OCI-LY7 (cell line): ENCODE data around the gene LIG3. TPM values are rescaled to one million over a fixed set of nuclear protein-coding genes. Genes with fewer than 3 reads are reported as not detected.
"Not testable (repeated sequence)": the region's sequence is repeated elsewhere in the genome, so short reads cannot be mapped to it uniquely, and the experiment has no call there.

Source experiments
- BruUV-seq: library from RNA; stranded (reverse); fragments of 400-500 nt; replicated peaks from 2 replicates; lab custom pipeline; 2021; lab: Mats Ljungman, UMichigan
- CTCF ChIA-PET: fragments of 300-600 bp; sonication (Branson Sonifier 250); formaldehyde crosslinking; loops from one replicate; lab custom pipeline; 2022; ENCODE audit warnings: antibody characterized with exemption; ENCODE audit not compliant: unreplicated experiment; lab: Charles Lee
- POLR2A ChIA-PET: fragments of 300-600 bp; sonication (Branson Sonifier 250); formaldehyde crosslinking; loops from one replicate; lab custom pipeline; 2022; ENCODE audit warnings: antibody characterized with exemption; lab: Charles Lee
- DNase-seq: peaks from one replicate; pipeline ENCODE4 v3.0.0-alpha.2; 2015; ENCODE audit warnings: low spot score
- H2AFZ ChIP-seq: fragments of 200-600 bp; sonication (generic), shearing (Covaris generic); 2 replicates; pipeline ENCODE4 v1.6.1; 2014; ENCODE audit warnings: mild to moderate bottlenecking, antibody characterized with exemption, low read length, moderate library complexity
- H3K27ac ChIP-seq: fragments of 200-600 bp; sonication (generic); 2 replicates; pipeline ENCODE4 v1.5.1; 2014; ENCODE audit warnings: mixed run types, low read depth, mild to moderate bottlenecking, moderate library complexity, low read length, inconsistent platforms; ENCODE audit not compliant: poor library complexity, severe bottlenecking
- H3K36me3 ChIP-seq: fragments of 200-600 bp; sonication (generic); 2 replicates; pipeline ENCODE4 v1.6.1; 2014; ENCODE audit warnings: mild to moderate bottlenecking, antibody characterized with exemption, low read length, moderate library complexity, mixed read lengths; ENCODE audit not compliant: insufficient read depth
- H3K4me1 ChIP-seq: fragments of 200-600 bp; sonication (generic); 2 replicates; pipeline ENCODE4 v1.5.1; 2014; ENCODE audit warnings: mild to moderate bottlenecking, low read length; ENCODE audit not compliant: insufficient read depth, poor library complexity, severe bottlenecking
- H3K4me2 ChIP-seq: fragments of 200-600 bp; sonication (generic); 2 replicates; pipeline ENCODE4 v1.6.1; 2014; ENCODE audit warnings: mild to moderate bottlenecking, low read length
- H3K4me3 ChIP-seq: fragments of 200-600 bp; sonication (generic); 2 replicates; pipeline ENCODE4 v1.5.1; 2014; ENCODE audit warnings: mild to moderate bottlenecking, low read depth, low read length; ENCODE audit not compliant: poor library complexity, severe bottlenecking
- H3K79me2 ChIP-seq: fragments of 200-600 bp; sonication (generic); 2 replicates; pipeline ENCODE4 v1.6.1; 2016; ENCODE audit warnings: low read depth, mild to moderate bottlenecking, low read length, moderate library complexity, mixed read lengths; ENCODE audit not compliant: insufficient read depth
- H3K9me2 ChIP-seq: fragments of 200-600 bp; sonication (generic); 2 replicates; pipeline ENCODE4 v1.6.1; 2016; ENCODE audit warnings: mild to moderate bottlenecking, low read length, mixed read lengths; ENCODE audit not compliant: insufficient read depth
- H3K9me3 ChIP-seq: fragments of 200-600 bp; sonication (generic); 2 replicates; pipeline ENCODE4 v1.6.1; 2014; ENCODE audit warnings: mild to moderate bottlenecking, mixed run types, low read length, mixed read lengths
- H4K20me1 ChIP-seq: fragments of 200-600 bp; sonication (generic); 2 replicates; pipeline ENCODE4 v1.6.1; 2014; ENCODE audit warnings: mild to moderate bottlenecking, antibody characterized with exemption, low read length, moderate library complexity, mixed read lengths; ENCODE audit not compliant: insufficient read depth
- CTCF ChIP-seq: fragments of 200-600 bp; sonication (generic); conservative IDR thresholded peaks from 2 replicates; pipeline ENCODE4 v1.5.1; 2014; ENCODE audit warnings: mild to moderate bottlenecking, antibody characterized with exemption, low read length, moderate library complexity, mixed read lengths
- EZH2phosphoT487 ChIP-seq: fragments of 200-600 bp; sonication (generic); IDR thresholded peaks from 2 replicates; pipeline ENCODE4 v1.6.1; 2018; ENCODE audit warnings: low read depth, borderline replicate concordance, mild to moderate bottlenecking, mixed run types, antibody characterized with exemption, low read length, moderate library complexity, mixed read lengths
- intact Hi-C: fragments of 100-400 bp; cut with micrococcal nuclease; formaldehyde crosslinking; loops from one replicate; pipeline ENCODE4 v1.10.0; 2022; ENCODE audit not compliant: unreplicated experiment
- total RNA-seq, 2 experiments: library from RNA; depleted of rRNA in 1 of 2; stranded (reverse); fragments of >200 nt in 1 of 2; shearing (Covaris generic) in 1 of 2; gene quantifications; 2 replicates each; pipeline ENCODE4 v1.2.3, GENCODE V29; 2014 to 2022

LIG3 gene
- total RNA-seq, 2 experiments from 2014 or later: 65.6 to 67.3 TPM

- ChIA-PET POLR2A (no interaction called here), CTCF (no interaction called here)
- H3K4me3 ChIP-seq: no peak overlapping the region
Observed at GRCh38 chr17:35041390-35041789, 61.1 kb downstream of the LIG3 start.

GRCh38 chr17:35044181-35044580 is 63.9 kb downstream of the LIG3 start:
- H3K9me2 ChIP-seq: no peaks in the 10 kb centered on the region
- no peaks in the 10 kb centered on the region for H3K9me3 ChIP-seq
- H3K36me3 ChIP-seq: no peaks in the 10 kb centered on the region
- no TSS peak for BruUV-seq
- H3K4me1 ChIP-seq: no peaks in the 10 kb centered on the region
- CTCF ChIA-PET: no interaction called here
- intact Hi-C loops: no loop called here
- no peak overlapping the region for H3K4me2 ChIP-seq
- no peaks in the 10 kb centered on the region for H3K79me2 ChIP-seq
- no peak overlapping the region for H3K4me3 ChIP-seq
- no peak overlapping the region for H2AFZ ChIP-seq
- no peak for DNase-seq
- TF ChIP-seq CTCF (no peak), EZH2phosphoT487 (no peak)
- POLR2A ChIA-PET: no interaction called here
- H3K27ac ChIP-seq: no peak overlapping the region
- H4K20me1 ChIP-seq: no peaks in the 10 kb centered on the region

More at GRCh38 chr17:35041390-35041789, 61.1 kb downstream of the LIG3 start:
- Histone ChIP-seq H3K4me2 (no peak overlapping the region), H3K36me3 (no peaks in the 10 kb centered on the region), H4K20me1 (no peaks in the 10 kb centered on the region), H3K9me3 (no peaks in the 10 kb centered on the region), H3K4me1 (no peaks in the 10 kb centered on the region), H3K79me2 (no peaks in the 10 kb centered on the region), H2AFZ (no peak overlapping the region), H3K27ac (no peak overlapping the region), H3K9me2 (no peaks in the 10 kb centered on the region)
- BruUV-seq: no TSS peak
- DNase-seq: no peak
- TF ChIP-seq EZH2phosphoT487 (no peak), CTCF (no peak)
- intact Hi-C loops: no loop called here

GRCh38 chr17:35045458-35045979 is 65.2 kb downstream of the LIG3 start:
- intact Hi-C loops, H3K4me3 ChIP-seq, POLR2A ChIA-PET: not testable (repeated sequence)

More at GRCh38 chr17:35045458-35045979, 65.2 kb downstream of the LIG3 start:
- H3K9me3 ChIP-seq, H4K20me1 ChIP-seq, H3K4me1 ChIP-seq, BruUV-seq, DNase-seq, H3K4me2 ChIP-seq, H3K36me3 ChIP-seq, H3K79me2 ChIP-seq, H3K9me2 ChIP-seq, H3K27ac ChIP-seq, CTCF ChIA-PET, H2AFZ ChIP-seq: not testable (repeated sequence)
